Transverse colon (tissue), 3 donors: Measurements from ENCODE around the gene SYNDIG1L.

ENCODE experiments used
- CTCF ChIP-seq, 5 experiments: fragments of 200-600 bp in 3 of 5; fragments of 450-650 bp in 2 of 5; sonication (generic) in 3 of 5; IDR thresholded peaks; 1 replicate in 2 of 5; 2 replicates in 3 of 5; pipeline ENCODE4 v1.5.1; 2016 to 2017; ENCODE audit warnings: antibody characterized with exemption in 5 of 5, inconsistent platforms in 3 of 5, mild to moderate bottlenecking in 2 of 5, moderate library complexity in 1 of 5
- POLR2A ChIP-seq: fragments of 450-650 bp; IDR thresholded peaks from one replicate; pipeline ENCODE4 v1.6.1; 2016; ENCODE audit warnings: antibody characterized with exemption, mild to moderate bottlenecking, moderate library complexity

GRCh38 chr14:74382231-74382630 lies 43.8 kb downstream of the SYNDIG1L start:
- no peak for TF ChIP-seq POLR2A
- TF ChIP-seq CTCF (IDR thresholded peaks at IDR 0.05): no peak
